Activated CD4-positive, alpha-beta T cell treated with anti-CD3 and anti-CD28 coated beads for 48 hours (primary cell): ENCODE results near the gene SLC25A26.
"Not testable (repeated sequence)": the region's sequence is repeated elsewhere in the genome, so short reads cannot be mapped to it uniquely, and the experiment has no call there.

Experiments used
- DNase-seq: peaks from one replicate; pipeline ENCODE4 v3.0.0-alpha.2; 2020

The SLC25A26 gene

DNA sequence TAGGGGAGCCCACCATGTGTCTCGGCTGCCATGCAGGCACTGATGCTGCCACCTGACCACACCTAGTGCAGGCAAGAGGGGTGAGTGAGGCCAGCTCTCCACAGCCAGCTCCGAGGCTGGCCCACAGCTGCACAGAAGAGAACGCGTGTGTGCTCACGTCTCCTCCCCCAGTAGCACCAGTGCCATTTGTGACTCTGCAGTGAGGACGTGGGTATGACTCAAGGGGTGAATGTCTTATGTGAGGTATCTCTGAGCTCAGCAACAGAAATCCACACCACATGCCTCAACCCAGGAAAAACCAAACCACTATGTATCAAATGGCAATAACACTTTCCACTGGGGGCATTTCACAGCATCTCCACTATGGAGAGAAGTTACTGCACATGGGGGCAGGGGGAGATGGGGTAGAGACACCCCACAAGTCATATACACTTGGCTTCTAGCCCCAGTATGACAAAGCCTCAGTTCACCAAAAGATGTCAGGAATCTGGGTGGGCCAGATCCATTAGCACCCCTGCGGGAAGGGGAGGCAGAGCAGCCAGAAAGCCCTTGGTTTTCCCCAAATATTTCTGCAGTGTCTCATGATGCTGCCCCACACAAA is 192.4 kb downstream of the SLC25A26 start:
- peak; percentile 21 for DNase-seq

DNA sequence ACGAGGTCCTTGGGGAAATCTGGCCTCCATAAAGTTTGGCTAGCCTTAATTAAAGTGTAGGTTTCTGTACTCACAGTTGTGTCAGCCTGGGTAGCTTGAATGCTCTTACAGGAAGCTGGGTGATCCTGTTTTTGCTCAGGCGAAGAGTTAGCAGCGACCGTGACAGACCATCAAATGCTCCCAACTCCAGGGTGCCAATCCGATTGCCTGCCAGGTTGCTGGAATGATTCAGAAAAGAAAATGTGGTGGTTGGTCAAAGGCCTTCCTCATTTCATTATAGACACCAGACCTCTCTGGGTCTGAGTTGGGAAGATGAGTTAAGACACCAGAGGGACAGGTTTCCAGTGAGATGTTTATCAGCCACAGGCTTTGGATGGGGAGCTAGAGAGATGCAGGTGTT is 194.0 kb downstream of the SLC25A26 start:
- no peak for DNase-seq

DNA sequence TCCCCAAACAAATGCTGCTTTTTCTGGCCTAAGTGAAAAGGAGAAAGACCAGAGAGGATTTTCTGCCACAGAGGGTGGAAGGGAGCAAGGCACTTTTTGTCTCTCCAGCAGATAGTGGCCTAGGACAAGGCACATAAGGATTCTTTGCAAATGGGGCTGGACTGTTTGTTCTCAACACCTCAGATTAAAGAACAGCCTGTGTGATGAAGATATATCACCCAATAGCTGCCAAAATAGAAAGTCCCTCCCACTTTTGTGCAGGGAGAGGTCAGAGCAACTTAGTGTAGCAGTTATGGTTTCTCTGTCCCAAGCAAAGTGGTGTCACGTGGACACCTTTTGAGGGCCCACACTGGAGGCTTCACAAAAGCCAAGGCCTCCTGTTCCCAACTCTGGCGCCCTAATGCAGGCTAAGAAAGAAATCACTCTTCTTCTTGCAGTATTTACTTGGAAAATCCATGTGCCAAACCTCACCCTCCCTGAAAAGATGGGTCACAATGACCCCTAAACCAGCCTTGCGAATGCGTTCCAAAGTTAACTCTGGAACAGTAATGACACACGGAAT is 195.1 kb downstream of the SLC25A26 start:
- no peak for DNase-seq

DNA sequence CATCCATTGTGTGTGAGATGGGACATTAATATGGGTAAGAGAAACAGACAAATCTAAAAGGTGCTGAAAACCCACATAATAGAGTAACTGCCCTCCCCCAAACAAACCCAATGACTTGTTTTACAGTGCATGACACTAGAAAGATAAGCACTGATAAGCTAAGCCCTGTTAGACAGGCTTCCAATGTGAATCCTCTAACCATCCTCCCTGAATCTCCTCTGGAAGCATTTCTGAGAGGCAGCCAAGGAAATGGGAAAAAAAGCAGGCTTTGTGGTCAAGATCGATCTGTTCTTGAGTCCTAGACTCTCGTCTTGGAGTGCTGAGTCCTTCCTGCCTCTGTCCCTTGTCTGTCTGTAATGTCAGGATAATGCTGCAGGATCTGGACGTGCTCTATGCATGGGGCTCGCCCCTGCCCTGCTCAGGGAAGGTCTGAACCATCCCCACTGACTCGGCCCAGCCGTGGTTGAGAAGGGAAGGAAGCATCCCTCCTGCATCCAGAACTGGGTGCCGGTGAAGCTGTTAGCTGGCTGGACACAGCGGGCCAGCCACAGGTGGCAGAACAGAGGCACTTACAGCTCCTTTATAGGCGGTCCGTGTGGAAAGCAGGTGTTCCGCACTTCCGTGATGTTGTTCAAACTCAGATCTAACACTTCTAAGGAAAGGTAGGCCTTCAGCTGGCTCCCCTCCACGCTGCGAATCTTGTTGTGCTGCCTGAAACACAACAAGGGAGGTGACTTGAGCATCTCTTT is 195.9 kb downstream of the SLC25A26 start:
- no peak for DNase-seq

DNA sequence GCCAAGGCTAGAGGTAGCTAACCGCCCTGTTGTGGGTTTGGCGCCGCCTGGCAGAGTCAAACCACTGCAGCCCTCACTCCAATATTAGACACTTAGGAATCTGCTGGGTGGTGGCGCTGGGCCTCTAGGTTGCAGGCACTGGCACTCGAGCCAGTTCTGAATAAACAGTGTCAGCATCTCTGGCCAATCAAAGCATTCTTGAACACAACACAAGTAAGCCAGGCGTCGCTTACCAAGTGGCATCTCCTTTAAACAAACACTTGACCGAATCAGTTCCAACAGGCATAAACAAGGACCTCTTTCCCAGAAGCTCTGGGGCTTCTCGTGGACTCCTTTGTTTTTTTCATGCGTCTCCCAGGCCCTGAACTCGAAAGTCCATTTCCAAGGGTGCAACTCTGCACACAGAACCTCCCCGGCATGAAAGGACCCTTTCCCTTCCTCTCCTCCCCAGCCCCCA is 197.7 kb downstream of the SLC25A26 start:
- DNase-seq: no peak

DNA sequence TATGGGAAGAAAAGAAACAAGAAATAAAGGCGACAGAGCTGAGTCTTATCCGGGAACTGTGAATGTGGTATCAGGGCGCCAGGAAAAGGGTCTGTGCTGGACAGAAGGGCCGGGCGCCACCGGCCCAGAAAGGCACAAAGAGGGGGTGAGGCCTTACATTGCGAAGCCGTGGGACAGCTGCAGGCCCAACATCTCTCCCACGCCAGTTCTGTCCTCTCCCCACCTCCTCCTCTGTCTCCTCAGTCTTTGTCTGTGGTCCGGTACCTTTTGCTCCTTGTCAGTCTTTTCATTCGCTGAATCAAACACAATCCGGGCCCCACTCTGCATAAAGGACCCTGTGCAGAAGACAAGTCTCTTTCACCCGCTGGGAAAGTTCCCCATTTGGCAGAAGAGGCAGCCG is 198.2 kb downstream of the SLC25A26 start:
- DNase-seq: no peak

DNA sequence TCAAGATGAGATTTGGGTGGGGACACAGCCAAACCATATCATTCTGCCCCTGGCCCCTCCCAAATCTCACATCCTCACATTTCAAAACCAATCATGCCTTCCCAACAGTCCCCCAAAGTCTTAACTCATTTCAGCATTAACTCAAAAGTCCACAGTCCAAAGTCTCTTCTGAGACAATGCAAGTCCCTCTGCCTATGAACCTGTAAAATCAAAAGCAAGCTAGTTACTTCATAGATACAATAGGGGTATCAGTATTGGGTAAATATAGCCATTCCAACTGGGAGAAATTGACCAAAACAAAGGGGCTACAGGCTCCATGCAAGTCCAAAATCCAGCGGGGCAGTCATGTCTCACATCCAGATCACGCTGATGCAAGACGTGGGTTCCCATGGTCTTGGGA is 200.3 kb downstream of the SLC25A26 start:
- not testable (repeated sequence) for DNase-seq

DNA sequence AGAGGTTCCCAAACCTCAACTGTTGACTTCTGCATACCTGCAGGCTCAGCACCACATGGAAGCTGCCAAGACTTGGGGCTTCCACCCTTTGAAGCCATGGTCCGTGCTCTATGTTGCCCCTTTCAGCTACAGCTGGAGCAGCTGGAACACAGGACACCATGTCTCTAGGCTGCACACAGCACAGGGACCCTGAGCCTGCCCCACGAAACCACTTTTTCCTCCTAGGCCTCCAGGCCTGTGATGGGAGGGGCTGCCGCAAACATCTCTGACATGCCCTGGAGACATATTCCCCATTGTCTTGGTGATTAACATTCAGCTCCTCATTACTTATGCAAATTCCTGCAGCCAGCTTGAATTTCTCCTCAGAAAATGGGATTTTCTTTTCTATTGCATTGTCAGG is 201.1 kb downstream of the SLC25A26 start:
- DNase-seq: not testable (repeated sequence)

DNA sequence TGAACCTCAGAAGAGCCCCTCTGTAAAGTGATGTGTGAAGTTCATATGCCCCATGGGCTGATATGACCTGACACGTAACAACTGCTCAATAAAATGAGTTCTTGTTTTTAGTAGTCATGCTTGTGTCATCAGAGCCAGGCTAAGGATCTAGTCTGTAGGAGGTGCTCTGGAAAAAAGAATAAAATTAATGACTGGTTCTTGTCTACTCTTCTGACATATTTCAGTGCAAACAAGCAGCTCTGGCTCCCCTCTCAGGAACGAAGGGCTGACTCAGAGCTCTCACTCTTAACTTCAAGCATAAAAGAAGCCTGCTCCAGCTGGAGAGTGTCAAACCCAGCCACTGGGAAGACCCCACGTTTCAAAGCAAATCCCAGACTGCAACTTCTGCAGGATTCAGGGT is 203.0 kb downstream of the SLC25A26 start:
- peak; percentile 14 for DNase-seq

DNA sequence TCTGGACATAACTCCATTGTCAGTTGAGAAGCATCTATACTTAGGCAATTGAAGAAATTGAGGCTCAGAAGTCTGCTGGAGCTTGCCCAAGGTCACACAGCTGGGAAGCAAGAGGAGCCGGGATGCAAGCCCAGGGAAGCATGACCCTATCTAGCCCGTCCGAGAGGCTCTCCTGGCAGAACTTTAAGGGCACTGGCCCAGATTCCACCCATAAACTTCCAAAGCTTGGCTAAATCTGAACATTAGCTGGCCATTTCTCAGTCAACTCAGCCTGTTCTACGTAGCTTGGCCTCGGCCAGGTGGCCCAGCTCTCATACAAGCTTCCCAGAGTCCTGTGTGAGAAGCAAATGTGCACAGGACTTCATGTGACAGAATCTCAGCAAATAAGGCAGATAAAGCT is 204.2 kb downstream of the SLC25A26 start:
- DNase-seq: no peak

DNA sequence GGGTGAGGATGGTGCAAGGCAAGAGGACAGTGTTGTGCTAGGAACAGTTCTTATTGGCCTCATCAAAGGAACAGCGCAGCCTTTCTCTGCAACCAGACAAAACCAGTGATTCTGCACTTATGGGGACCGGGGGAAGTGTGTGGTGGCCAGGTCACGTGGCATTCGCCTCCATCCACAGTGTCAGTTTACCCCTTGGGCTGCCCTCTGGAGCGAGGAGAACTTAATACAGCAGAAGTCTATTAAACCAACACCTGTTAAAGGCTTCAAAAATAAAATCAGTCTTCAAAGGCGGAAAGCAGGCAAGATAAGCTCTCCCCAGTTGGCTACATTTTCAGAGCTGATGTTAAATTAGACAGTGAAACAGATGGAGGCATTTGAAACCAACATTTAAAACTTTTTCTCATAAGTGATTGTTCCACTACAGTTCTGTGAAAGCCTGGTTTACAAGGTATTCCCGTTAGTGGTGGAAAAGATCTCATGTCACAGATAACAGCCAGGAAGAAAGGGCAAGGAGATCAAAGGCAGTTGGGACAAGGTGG is 204.8 kb downstream of the SLC25A26 start:
- DNase-seq: no peak

DNA sequence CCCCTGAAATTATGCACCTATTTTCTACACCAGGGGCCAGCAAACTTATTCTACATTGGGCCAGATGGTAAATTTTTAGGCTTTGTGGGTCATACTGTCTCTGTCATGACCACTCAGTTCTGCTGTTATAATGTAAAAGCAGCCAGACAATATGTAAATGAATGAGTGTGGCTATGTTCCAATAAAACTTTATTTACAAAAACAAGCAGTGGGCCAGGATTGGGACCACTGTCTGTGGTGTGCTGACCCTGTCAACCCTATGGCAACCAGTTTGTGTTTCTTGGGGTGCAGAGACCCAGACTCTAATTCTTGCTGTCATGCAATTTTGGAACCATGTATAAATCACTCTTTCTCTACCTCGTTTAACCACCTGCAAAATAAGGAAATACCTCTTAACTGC is 205.3 kb downstream of the SLC25A26 start:
- DNase-seq: no peak

DNA sequence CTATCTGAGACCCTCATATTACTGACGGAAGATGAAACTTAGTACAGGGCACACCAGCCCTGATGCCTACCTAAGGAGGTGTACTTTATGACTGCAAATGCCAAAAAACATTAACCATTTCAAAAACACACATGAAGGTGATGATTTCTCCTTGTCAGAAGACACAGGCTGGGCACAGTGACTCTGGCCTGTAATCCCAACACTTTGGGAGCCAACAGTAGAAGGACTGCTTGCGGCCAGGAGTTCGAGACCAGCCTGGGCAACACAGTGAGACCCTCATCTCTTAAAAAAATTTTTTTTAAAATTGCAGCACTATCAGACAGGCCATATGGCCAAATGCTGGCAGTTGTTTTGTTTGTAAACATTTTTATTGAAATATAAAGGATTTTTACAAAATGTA is 206.6 kb downstream of the SLC25A26 start:
- DNase-seq: no peak

DNA sequence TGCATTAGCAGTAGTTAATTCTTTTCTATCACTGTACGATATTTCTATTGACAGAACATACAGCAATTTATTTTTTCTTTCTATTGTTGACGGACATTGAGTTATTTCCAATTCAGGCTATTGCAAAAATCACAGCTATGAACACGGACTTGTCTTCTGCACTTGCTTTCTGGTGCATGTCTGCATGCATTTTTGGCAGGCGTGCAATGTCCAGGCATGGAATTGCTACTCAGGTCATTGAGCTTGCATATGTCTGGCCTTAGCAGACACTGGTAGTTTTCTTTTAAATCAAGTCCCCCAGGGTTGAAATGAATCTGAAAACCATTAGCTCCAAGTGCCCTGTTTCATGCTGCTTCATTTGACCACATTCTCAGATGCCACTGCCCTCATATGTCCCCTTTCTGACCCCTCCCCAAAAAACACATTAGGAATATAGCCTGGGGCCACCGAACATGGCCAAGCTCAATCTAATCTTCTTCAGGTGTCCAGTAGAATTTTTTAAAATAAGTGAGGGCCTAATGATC is 207.2 kb downstream of the SLC25A26 start:
- no peak for DNase-seq
